Stomach smooth muscle (tissue), 2 donors: ENCODE measurements around the gene DDT.
"Not testable (repeated sequence)": the region's sequence is repeated elsewhere in the genome, so short reads cannot be mapped to it uniquely, and the experiment has no call there.

Source experiments
- H3K27ac ChIP-seq: one replicate; pipeline ENCODE4 v1.7.0; 2013; ENCODE audit warnings: mild to moderate bottlenecking, low read length, inconsistent platforms
- H3K27me3 ChIP-seq, 2 donors: one replicate each; pipeline ENCODE4 v1.7.0; 2013; ENCODE audit warnings: low read length in 2 of 2; ENCODE audit not compliant: insufficient read depth in 2 of 2, control insufficient read depth in 1 of 2
- H3K36me3 ChIP-seq, 2 donors: one replicate each; pipeline ENCODE4 v1.7.0; 2013; ENCODE audit warnings: low read length in 2 of 2; ENCODE audit not compliant: control insufficient read depth in 2 of 2, insufficient read depth in 2 of 2
- H3K4me1 ChIP-seq: one replicate; pipeline ENCODE4 v1.7.0; 2013; ENCODE audit warnings: low read length; ENCODE audit not compliant: control insufficient read depth, insufficient read depth
- H3K4me3 ChIP-seq, 2 donors: one replicate each; pipeline ENCODE4 v1.7.0; 2013; ENCODE audit warnings: low read length in 2 of 2
- H3K9ac ChIP-seq, 2 donors: one replicate each; pipeline ENCODE4 v1.7.0; 2013; ENCODE audit warnings: low read length in 2 of 2, mild to moderate bottlenecking in 1 of 2
- H3K9me3 ChIP-seq, 2 donors: one replicate each; pipeline ENCODE4 v1.7.0; 2013; ENCODE audit warnings: low read length in 2 of 2; ENCODE audit not compliant: control insufficient read depth in 2 of 2
- donor health status: healthy.
- donor health status: Pancreatic carcinoma.

DDT gene

DNA sequence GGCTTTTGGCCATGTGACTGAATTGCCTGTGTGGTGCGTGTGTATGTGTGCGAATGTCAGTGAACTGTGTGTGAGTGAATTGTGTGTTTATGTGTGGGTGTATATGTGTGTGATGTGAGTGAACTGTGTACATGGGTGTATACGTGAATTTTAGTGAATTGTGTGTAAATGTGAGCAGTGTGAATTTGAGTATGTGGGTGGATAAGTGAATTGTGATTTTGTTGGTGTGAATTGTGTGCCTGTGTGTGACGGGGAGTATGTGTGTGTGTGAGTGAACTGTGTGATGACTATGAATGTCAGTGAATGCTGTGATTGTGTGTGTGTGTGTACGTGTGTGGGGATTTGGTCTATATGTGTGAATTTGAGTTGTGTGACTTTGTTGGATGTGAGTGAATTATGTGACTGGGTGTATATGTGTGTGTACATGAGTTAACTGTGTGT is 4.0 kb downstream of the DDT start:
- Histone ChIP-seq H3K4me3 (no peak overlapping the region), H3K36me3 (peaks cover 20 to 27% of the 10 kb centered on the region in 2 donors), H3K9me3 (no peaks in the 10 kb centered on the region), H3K27me3 (no peaks in the 10 kb centered on the region), H3K9ac (no peak overlapping the region), H3K4me1 (peaks cover 3% of the 10 kb centered on the region), H3K27ac (no peak overlapping the region)

DNA sequence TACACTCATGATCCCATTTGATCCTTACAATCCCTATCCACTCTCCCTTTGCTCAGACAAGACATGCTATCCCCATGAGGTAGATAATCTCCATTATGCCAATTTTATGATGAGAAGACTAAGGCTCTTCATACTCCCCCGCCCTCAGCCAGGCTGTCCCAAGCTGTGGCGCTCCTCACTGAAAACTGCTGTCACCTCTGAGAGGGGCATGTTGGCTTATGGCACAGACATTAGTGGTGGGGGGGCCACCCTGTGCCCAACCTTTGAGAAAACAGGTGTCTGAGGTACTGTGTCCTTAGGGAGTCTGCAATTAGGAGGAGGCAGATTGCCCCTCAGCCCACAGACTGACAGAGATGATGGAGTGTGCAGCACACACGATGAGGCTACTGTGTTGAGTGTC is 5.2 kb downstream of the DDT start:
- H3K27ac ChIP-seq, result no peak overlapping the region
- H3K36me3 ChIP-seq, result peaks cover 20 to 27% of the 10 kb centered on the region in 2 donors
- no peaks in the 10 kb centered on the region for H3K27me3 ChIP-seq
- no peak overlapping the region for H3K4me3 ChIP-seq
- H3K9me3 ChIP-seq, result no peaks in the 10 kb centered on the region
- no peak overlapping the region for H3K9ac ChIP-seq
- H3K4me1 ChIP-seq, result peaks cover 3% of the 10 kb centered on the region

DNA sequence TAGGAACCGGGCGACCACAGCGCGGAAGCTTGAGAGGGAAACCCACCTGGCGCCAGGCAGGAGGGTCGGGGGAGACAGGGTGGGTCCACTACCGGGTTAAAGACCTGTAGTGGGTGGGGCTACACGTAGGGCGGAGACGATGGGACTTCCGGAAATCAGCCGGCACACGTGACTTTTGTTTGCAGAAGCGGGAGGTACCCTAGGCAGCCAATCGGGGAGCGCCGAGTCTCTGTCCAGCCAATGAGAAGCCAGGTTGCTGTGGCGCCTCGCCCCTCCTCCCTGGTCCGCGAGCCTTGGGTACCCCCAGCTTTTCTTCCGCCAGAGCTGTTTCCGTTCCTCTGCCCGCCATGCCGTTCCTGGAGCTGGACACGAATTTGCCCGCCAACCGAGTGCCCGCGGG is 7.7 kb downstream of the DDT start, which contains the start of gene DDTL:
Gene DDTL, plus strand, starts transcription at position 321 of the 400 bp plus-strand sequence. Its CDS starts 27 bp downstream, at position 348.
- not testable (repeated sequence) for H3K9me3 ChIP-seq, H3K9ac ChIP-seq
- peaks cover 18 to 23% of the 10 kb centered on the region in 2 donors for H3K36me3 ChIP-seq

GRCh38 chr22:23966094-23966493 is 8.1 kb downstream of the DDT start:
- H3K4me1 ChIP-seq, H3K9me3 ChIP-seq, H3K27me3 ChIP-seq, H3K9ac ChIP-seq, H3K27ac ChIP-seq, H3K4me3 ChIP-seq: not testable (repeated sequence)
- H3K36me3 ChIP-seq, result peaks cover 13 to 20% of the 10 kb centered on the region in 2 donors

More for the DNA sequence above, 7.7 kb downstream of the DDT start, which contains the start of gene DDTL:
- not testable (repeated sequence) for H3K4me1 ChIP-seq, H3K27me3 ChIP-seq, H3K4me3 ChIP-seq, H3K27ac ChIP-seq

DNA sequence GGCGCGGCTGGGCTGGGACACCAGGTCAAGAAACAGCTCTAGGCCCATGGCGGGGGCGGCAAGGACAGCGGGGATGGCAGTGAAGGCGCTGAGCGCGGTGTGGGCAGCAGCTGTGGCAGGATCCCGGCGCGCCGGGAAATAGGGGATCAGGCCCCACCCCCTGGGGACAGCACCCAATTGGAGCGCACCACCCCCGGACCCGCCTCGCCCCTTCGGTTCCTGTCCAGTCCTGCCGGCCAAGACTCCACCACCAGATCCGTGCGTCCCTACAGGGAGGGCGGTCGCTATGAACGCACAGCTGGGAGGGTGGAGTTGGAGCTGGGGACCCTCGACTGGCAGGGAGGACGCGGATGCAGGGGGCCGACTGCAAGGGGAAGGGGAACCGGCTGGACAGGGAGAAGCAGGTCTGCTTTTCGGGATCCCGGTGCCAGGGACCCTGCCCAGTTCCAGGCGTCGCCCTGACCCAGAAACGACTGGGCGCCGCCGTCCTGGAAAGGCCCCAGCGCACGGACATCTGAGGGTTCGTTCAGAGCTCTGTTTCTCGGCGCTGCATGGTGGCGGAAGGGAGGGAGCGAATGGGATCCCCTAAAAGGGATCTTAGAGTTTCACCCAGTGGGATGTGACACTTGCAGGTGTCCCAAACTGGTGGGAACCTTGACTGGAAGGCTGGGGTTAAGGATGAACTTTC is 13.0 kb downstream of the DDT start, which contains the start of gene GSTT2B:
Gene GSTT2B, minus strand, starts transcription at position 112 of the 688 bp plus-strand sequence. Its CDS starts 64 bp downstream, at position 48.
- not testable (repeated sequence) for H3K9me3 ChIP-seq, H3K9ac ChIP-seq, H3K27me3 ChIP-seq, H3K4me1 ChIP-seq, H3K4me3 ChIP-seq, H3K27ac ChIP-seq, H3K36me3 ChIP-seq

GRCh38 chr22:23956301-23956900 is 17.8 kb downstream of the DDT start:
- not testable (repeated sequence) for H3K9me3 ChIP-seq

DNA sequence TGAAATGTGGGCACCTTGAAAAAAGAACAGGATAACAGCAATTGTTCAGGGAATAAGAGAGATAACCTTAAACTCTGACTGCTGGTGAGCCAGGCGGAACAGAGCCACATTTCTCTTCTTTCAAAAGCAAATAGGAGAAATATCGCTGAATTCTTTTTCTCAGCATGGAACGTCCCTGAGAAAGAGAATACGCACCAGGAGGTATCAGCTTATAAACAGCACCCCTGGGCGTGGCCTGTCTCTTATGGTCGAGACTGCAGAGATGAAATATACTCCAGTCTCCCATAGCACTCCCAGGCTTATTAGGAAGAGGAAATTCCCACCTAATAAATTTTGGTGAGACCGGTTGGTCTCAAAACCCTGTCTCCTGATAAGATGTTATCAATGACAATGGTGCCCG is 18.4 kb downstream of the DDT start:
- H3K4me3 ChIP-seq, H3K9me3 ChIP-seq, H3K27ac ChIP-seq, H3K9ac ChIP-seq, H3K36me3 ChIP-seq, H3K4me1 ChIP-seq, H3K27me3 ChIP-seq: not testable (repeated sequence)

More at GRCh38 chr22:23956301-23956900, 17.8 kb downstream of the DDT start:
- H3K4me3 ChIP-seq, result peak overlapping the region in 1 of 2 donors; percentile 22
- H3K36me3 ChIP-seq, H3K27ac ChIP-seq, H3K4me1 ChIP-seq, H3K9ac ChIP-seq, H3K27me3 ChIP-seq: not testable (repeated sequence)

- H3K27ac ChIP-seq, H3K4me1 ChIP-seq, H3K9ac ChIP-seq, H3K9me3 ChIP-seq, H3K36me3 ChIP-seq, H3K27me3 ChIP-seq, H3K4me3 ChIP-seq: not testable (repeated sequence)
Measured at GRCh38 chr22:23954991-23955305, 19.3 kb downstream of the DDT start.

DNA sequence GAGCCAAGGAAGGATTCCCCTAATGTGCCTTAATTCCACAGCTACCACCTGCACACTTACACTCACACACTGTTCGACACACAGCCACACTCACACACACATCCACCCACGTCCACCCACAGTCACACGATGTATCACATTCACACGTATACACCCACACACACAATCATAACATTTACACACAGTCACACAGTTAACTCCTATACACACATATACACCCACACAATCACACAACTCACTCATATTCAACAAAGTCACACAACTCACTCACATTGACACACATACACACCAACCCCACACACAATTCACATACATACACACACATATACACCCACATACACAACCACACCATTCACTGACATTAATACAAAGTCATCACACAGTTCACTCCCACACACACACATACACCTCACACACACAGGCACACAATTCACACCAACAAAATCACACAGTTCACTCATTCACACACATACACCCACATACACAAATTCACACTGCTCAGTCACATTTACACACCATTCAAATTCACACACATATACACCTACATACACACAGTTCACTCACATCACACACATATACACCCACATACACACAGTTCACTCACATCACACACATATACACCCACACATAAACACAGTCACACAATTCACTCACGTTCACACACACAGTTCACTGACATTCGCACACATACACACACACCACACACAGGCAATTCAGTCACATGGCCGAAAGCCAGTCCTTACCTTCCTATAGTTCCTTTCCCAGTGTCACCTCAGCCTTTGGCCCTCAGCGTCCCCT is 19.8 kb downstream of the DDT start:
- H3K27ac ChIP-seq, H3K4me3 ChIP-seq, H3K27me3 ChIP-seq, H3K36me3 ChIP-seq, H3K9ac ChIP-seq, H3K9me3 ChIP-seq, H3K4me1 ChIP-seq: not testable (repeated sequence)

DNA sequence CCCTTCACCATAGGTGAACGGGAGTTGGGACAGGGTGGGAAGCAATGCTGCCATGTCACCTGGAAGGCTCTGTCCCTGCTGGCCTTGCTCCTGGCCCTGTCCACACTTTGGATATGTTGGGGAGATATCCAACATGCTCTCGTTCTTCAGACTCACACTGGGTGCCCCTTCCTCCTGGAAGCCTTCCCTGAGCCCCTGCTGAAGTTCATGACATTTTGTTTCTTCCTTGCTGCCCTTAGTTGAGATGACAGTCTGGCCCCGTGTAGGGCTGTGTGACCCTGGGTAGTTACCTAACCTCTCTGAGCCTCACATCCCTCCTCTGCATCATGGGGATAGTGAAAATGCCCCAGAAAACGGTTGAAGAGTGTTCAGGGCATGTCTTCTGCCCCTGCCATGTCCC is 20.8 kb downstream of the DDT start:
- not testable (repeated sequence) for H3K27me3 ChIP-seq, H3K36me3 ChIP-seq, H3K9ac ChIP-seq, H3K27ac ChIP-seq, H3K4me1 ChIP-seq, H3K9me3 ChIP-seq, H3K4me3 ChIP-seq
